Fibroblast of skin of left biceps (primary cell): ENCODE measurements around the gene ERC2.

Source experiments
- DNase-seq, 2 experiments: peaks; one replicate each; pipeline ENCODE4 v3.0.0-alpha.2; 2013; ENCODE audit warnings: low read depth in 2 of 2

The ERC2 gene

DNA sequence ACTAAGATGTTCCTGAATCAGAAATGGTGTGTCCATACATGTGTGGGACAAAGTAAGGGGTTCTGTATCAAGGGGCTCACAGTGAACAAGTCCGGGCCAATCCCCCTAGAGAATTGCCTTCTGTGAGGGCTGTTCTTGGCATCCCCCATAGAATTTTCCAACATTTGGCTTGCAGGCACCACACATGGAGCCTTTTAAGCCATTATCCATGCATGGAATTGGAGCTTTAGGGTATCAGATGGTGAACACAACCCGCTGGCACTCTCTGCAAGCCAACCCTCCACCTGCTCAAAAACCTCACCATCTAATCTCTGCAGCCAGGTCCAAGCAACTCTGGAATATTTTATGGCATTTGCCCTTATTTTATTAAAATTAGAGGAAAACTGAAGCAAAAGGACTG is 278.7 kb downstream of the ERC2 start:
- DNase-seq = no peak

DNA sequence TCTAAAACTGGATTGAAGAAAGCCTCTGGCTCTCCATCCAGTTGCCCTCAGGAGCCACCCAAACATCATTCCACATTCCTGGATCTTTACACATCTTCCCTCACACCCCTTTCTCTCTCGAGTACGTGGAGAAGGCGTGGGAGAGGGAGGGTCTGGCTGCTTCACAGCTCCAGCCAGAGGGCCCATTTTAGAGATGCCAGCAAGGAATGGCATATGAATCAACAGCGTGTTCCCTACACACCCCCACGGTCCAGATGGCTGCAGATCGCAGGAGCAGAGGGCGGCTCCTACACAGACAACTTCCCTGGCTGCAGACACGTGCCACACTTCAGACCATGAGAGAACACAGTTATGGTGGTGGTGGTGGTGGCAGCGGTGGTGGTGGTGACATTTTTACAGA is 280.1 kb downstream of the ERC2 start:
- no peak for DNase-seq

DNA sequence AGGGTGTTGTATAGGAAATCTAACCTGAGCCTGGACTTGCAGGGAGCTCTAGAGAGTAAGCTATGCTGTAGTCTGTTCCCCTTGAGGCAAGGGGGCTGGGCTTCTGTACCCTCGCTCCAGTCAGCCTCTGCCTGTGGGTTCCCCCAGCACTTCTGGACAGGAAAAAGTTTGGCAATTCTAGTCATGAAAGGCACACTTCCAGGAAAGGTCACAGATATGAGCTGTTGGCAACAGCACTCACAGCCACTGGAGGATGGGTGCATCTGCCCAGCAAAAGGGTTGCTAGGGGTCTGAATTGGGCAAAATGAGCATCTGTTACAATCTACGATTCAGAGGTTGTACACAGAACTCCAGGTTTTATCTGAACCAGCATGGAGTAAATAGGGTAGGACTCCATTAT is 281.2 kb downstream of the ERC2 start:
- no peak for DNase-seq

DNA sequence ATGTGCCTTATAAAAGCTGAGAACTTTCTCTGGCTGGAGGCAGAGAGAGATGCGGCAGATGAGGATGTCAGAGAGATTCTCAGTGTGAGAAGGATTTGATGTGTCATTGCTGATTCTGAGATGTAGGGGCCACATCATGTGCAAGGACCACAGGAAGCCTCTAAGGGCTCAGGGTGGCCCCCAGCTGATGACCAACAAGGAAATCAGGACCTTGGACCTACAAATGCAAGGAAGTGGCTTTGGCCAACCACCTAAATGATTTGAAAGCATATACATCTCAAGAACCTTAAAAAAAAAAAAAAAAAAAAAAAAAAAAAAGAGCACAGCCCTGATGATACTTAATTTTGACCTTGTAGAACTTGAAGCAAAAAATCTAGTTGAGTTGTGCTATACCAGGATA is 282.4 kb downstream of the ERC2 start:
- no peak for DNase-seq

DNA sequence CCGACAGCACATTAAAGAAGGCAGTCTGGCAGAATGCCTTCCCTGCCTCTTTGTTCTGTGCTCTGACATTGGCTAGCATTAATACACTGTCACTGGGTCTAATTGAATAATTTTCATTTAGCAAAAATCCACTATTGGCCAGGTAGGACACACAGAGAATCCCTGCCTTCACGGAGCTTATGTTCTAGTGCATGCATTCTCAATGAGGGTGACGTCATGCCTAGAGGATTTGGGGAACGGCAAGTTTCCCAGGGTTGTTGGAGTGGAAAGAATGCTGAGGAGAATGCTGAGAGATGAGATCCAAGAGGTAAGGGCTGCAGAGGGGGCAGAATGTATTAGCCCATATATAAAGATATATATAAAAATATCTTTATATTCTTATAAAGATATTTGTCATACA is 284.7 kb downstream of the ERC2 start:
- DNase-seq = no peak

DNA sequence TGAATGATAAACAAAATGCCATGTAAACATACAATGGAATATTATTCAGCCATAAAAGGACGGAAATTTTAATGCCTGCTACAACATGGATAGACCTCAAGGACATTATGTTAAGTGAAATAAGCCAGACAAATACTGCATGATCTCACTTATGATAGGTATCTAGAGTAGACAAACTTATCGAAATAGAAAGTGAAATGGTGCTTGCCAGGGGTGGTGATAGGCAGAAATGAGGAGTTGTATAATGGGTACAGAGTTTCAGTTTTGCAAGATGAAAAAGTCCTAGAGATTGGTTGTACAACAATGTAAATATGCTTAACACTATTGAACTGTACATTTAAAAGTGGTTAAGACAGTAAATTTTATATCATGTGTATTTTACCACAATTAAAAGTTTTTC is 287.8 kb downstream of the ERC2 start:
- no peak for DNase-seq

DNA sequence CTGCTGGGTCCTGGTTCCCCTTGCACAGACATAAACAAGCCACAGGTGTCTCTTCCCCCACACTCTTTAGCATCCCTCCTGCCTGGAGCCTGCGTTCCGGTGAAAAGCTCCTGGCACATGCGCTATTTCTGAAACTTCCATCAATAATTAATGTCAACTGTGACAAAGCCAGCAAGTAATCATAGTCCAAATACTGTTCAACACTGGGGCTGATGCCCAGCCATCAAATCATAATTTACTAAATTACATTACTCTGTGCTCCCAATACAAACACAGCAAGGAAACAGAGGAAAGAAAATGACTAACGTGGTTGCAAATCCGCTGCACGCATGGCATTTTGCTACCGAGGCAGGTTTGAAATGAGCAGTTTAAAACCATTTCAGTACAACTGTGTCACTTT is 294.7 kb downstream of the ERC2 start:
- DNase-seq = no peak

DNA sequence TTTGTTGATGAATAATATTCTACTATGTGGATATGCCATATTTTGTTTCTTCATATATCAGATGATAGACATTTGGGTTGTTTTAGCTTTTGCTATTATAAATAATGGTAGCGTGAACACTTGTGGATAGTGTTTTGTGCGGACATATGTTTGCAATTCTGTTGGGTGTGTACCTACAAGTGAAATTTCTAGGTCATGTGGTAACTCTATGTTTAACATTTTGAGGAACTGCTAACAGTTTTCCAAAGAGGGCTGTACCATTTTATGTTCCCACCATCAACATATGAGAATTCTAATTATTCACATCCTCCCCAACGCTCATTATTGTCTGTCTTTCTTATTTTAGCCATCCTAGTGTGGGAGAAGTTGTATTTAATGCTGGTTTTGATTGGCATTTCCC is 303.8 kb downstream of the ERC2 start:
- no peak for DNase-seq

DNA sequence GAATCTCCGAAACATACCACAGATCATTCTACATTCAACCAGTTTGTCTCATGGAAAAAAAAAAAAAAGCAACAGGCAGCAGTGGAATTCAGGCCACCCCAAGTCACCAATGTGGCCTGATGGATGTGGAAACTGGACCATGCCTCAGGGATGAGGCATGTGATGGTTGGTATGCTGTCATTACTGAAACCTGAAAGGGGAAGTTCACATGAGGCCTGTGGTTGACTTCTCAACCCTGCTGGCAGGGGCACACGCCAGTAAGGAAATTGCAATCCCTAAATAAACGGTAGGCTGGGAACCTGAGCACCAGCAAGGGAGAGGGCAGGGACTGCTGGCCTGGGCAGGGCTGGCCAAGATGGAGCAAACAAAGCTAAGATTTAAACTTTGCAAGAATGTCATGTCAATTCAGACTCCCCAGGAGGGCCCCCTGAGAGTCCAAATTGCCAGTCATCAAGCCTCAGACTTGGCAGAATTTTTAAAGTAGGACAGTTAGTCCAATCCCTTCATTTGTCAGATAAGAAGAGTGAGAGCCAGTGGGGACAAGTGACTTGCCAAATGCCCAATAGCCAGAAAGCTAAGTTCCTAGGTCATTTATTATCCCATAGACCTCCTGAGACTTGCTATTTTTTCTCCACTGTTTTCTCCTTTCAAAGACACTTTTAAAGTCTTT is 310.4 kb downstream of the ERC2 start:
- DNase-seq = no peak

DNA sequence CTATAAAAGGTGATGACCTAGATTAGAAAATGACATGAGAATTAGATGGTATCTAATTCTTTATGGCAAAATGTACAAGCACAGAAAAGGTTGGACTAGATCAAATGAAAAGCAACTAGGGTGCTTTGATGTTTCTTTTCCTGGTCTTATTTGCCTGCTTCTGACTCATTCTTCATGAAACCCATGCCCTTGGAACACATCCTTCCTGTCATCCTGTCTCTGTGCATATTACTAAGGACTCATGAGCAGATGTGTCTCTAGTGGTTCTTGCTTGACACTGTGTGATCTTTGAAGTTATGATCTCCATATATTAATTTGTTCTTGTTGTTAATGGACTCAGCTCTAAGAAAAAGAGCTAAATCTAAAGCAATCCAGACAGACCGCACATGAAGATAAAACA is 314.0 kb downstream of the ERC2 start:
- no peak for DNase-seq

DNA sequence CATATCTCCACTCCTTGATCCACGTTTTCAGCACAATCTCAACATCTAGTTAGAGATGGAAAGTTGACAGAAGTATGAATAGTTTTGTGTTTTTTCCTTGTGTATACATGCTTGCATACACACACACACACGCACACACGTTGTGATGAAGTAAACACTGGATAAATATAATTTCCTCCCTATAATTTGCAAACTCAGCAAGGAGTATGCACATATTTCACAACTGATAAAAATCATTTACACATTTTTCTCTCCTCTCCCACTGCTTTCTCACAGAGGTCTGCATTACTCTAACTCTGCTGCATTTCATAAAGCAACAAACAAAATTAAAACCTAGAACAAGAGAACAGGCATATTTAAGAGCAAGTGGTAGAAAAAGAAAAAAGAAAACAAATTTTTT is 320.9 kb downstream of the ERC2 start:
- DNase-seq = no peak

DNA sequence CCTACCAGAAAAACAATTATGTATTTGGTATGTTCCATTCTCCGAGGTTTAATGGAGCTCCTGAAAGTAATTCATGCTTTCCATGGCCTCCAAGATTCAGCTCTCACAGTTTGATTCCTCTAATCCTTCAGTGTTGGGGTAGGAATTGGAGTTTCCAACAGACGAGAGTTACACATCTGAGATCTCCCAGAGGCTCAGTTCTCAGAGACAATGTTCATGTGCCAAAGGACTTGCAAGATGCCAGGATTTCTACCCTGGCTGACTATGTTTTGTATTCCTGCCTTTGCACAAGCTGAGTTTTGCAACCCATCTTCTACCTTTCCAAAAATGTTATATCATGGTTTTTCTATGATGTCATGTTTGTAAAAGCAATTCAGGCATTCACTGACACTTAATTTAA is 322.9 kb downstream of the ERC2 start:
- DNase-seq = no peak

DNA sequence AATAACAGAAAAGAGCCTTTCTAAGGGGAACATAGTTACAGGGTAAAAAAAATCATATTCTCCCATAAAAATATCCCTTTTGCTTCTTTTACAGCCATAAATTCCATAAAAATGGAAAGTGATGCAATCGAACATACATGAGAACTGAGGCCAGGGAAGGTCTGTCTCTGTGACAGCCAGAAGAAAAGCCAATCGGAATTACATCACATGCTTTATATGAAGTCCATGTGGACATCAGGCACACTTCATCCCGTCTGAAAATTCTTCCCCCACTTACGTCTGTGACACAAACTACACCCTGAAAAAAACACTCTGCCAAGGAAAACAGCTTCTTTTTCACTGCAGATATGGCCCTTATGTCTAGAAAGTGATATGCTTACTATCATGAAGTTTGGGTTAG is 323.5 kb downstream of the ERC2 start:
- peak; percentile 30 to 31 for DNase-seq

DNA sequence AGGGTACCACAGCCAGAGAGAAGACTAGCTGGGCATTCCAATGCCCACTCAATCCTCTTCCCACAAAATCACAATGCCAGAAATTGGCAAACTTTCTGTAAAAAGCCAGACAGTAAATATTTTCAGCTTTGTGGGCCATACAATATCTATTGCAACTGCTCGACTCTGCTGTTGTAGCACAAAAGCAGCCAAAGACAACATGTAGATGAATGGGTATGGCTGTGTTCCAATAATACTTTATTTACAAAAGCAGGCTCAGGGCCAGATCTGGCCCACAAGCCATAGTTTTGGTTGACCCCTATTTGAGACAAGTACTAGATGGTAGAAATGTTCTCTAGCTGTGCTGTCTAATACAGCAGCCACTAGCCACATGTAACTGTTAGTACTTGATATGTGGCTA is 330.9 kb downstream of the ERC2 start:
- DNase-seq = no peak

DNA sequence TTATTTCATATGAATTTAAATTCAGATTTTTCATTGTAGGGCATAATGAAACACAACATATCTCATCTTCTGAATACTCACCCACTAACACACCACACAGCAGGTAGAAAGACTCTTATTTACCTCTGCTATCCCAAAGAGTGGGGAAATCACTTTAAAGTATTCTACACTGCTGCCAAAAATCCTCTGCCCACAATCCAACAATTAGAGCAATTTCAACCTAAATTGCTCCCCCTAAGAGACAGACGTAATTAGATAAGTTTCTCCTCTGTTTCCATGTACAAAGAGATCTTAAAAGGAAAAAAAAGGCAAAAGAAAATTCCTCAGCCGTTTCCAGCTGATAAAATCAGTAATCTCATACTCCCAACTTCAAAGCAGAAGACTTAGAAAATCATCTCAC is 331.8 kb downstream of the ERC2 start:
- no peak for DNase-seq

DNA sequence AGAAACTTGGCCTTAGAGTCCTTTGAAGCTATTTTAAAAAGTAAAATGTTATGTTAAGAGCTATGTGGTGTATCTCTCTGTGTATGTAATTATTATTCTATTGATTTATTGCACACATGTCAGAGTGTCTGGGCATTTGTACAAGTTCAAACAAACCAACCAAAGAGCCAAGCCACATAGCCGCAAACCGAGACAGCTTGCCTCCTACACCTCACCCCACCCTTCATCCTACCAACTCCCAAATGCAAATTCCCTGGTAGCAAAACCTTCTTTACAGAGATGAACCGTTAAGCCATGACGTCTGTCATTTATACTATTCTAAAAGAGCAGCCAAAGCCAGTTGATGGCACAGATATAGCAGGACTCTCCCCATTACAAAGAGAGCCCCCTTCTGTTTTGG is 332.3 kb downstream of the ERC2 start:
- DNase-seq = no peak

DNA sequence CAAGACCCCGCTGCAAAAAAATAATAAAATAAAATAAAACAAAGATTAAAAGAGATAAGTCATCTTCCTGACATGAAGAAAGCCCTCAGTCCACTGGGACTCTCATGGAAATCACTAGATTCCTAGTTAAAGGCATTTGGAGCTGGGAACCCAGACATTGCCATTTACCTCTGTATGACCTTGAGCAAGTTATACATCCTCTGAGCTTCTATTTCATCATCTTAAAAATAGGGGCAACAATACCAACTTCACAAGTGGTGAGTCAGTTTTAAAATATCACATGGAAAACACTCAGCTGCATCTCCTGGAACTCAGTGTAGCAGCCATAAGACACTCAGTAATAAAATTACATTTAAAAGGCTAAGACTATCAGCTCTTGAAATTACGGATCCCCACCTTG is 334.8 kb downstream of the ERC2 start:
- DNase-seq = peak; percentile 42 to 45

DNA sequence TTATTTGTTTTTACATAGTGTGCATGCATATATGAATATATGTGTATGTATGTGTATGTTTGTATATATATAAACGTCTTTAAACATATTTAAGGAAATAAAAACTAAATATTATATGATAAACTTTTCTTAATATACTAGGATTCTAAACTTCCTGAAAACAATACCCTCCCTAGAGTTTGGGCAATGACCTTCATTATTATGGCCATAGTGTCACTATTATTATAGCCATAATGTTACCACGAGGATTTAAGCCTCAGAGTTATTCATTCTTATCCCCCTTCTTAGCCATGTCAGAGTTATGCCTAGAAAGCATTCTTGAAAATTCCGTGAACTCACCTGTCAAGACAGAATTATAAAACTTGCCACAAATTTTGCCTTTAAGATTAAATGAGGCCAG is 335.5 kb downstream of the ERC2 start:
- no peak for DNase-seq

DNA sequence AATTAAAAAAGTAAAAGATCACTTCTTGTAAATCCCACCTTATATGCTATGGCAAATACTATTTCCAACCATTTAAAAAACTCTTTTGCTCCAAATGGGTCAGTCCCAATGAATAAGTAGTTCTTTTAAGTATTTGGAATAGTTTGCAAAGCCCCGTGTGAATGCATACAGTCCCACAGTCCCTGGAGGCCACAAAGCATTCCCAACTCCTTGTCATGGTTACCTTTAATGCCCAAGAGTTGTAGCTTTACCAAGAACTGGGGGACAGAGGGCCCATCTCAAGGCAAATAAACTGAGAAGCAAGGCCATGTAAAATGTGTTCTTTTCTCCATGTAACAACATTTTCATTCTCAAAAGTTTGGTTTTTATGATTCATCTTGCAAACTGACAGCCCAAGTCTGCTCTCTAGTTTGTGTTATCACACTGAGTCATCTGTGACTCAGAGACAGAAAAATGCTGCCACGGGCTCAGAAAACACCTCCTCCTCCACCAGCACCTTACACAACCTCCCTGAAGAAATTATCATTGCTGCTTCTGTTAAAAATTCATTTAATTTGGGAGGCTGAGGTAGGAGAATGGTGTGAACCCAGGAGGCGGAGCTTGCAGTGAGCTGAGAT is 336.2 kb downstream of the ERC2 start:
- peak; percentile 83 to 85 for DNase-seq

DNA sequence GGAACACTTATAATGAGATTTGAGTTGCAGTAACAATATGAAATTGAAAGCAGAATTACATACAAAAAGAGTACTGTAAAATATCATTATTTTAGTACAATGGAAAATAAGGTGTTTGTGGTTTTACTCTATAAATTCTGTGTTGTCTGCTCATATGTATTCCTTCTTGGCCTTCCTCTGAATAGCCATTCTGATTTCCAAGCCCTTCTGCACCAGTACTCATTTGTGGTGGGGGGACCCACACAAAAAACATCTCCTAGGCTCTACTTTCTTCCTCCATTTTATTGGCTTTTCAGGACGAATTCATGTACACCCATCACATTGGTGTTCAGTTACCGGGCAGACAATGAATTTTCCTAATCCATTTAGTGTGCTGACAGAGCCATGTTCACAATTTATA is 338.2 kb downstream of the ERC2 start:
- no peak for DNase-seq

DNA sequence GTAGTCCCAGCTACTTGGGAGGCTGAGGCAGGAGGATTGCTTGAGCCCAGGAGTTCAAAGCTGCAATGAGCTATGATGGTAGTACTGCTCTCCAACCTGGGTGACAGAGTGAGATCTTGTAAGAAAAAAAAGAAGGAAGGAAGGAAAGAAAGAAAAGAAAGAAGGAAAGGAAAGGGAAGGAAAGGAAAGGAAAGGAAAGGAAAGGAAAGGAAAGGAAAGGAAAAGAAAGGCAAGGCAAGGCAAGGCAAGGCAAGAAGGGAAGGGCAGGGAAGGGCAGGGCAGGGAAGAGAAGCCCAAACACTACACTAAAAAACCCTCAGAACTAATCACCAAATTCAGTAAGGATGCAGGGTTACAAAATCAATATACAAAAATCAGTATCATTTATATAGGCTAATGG is 341.6 kb downstream of the ERC2 start:
- DNase-seq = no peak

DNA sequence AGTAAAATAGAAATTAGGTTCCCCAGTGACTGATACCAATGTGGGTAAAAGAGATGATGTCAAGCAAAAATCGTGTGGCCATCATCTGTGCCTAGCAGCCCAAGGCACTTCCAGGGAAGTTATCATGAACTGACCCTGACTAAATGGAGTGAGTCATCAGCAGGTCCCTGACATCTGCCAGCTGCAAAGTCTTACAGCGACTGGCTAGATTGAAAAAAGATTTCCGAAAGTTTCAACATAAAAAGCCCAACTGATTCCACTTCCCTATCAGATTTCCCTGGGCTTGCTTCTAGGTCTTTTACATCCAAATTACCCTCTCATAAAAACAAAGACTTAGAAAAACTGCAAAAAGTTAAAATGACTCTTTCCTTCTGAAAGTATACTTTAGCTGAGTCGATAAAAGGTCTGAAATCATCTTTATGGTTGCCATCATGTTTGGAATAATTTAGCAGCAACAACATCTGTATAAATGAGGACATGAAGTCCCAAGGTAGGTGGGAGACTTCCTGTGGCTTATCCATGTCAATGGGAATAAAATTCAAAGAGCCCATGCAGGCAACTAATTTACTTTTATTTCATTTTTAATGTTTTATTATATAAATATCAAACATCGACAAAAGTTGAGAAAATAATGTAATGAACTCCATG is 342.8 kb downstream of the ERC2 start:
- no peak for DNase-seq

DNA sequence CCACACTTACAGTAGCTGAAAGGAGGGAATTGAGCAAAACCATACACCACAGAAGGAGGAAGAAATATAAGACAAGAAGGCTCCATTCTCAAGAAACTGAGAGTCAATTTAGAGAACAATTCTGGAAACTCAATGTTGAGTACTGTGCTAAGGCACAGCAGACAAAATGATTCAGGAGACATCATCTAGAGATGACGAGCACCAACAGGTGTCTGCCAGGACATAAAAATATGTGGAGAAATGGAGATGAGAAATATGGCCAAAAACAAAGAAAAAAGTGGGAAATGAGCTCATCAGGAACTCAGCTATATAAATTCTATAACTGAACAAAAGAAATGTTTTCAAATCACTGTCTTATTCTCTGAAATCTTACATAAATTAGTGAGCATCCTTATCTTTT is 343.7 kb downstream of the ERC2 start:
- no peak for DNase-seq

DNA sequence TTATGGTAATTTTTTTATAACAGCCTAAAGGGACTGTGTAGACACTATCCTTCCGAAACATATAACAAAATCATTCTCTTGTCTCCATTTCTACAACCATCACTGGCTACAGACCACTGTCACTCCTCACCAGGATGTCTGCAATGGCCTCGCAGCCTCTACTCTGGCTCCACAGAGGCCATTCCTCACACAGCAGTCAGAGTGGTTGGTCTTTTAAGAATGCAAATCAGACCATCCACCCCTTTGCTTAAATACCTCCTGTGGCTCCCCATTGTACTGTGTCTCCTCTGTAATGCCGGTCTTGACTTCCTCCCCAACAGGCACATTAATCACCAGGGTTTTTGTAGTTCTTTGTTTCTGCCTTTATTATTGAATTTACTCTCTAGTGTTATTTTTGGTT is 344.8 kb downstream of the ERC2 start:
- DNase-seq = no peak
